ENCODE results near the gene LUM.

DNA sequence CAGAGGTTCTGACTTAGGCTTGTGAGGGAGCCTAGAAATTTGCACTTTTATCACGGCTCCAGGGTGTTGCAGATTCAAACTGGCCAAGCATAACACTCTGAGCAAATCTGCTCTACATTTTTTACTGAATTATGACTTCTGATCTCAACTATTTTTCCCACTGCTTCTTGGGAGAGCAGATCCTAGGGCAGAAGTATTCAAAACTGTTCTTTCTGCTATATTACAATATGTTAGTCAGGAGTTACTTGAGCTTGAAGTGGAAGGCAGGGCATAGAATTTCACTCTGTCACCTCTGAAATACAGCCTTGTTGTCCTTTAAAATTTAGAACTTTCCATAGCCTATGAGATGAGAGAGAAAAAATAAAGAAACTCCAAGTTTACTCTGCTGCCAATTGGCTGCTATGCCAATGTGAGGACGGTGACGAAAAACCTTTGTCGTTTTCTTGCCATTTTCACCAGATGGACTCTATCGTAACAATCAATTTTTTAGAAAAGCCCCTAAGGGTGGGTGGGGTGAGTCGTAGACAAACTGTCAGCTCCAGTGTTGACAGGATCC is 37.1 kb downstream of the LUM start:
- TF ChIP-seq CTCF (IDR thresholded peaks at IDR 0.05), result no peak
- no peak for TF ChIP-seq POLR2A (IDR thresholded peaks at IDR 0.05; ENCODE audit: low read depth)
- TF ChIP-seq EP300 (IDR thresholded peaks at IDR 0.05), result no peak
